Suprapubic skin (tissue), 4 donors: Measurements from ENCODE around the gene KIAA1217.

Experiments used
- EP300 ChIP-seq: sonication (generic); formaldehyde crosslinking; IDR thresholded peaks from one replicate; pipeline ENCODE4 v1.6.1; 2017; ENCODE audit warnings: antibody characterized with exemption
- POLR2A ChIP-seq, 2 donors: fragments of 450-650 bp; IDR thresholded peaks; one replicate each; pipeline ENCODE4 v1.6.1; 2017; ENCODE audit warnings: antibody characterized with exemption in 2 of 2, mild to moderate bottlenecking in 2 of 2, moderate library complexity in 2 of 2
- POLR2AphosphoS5 ChIP-seq, 3 donors: sonication (generic); formaldehyde crosslinking; IDR thresholded peaks; one replicate each; pipeline ENCODE4 v1.6.1; 2017; ENCODE audit warnings: antibody characterized with exemption in 3 of 3
- TF ChIP-seq, protein P1 (sequence below), 2 donors: fragments of 200-600 bp in 1 of 2; fragments of 450-650 bp in 1 of 2; sonication (generic) in 1 of 2; IDR thresholded peaks; one replicate each; pipeline ENCODE4 v1.5.1; 2016 to 2019; ENCODE audit warnings: antibody characterized with exemption in 2 of 2, mild to moderate bottlenecking in 1 of 2, moderate library complexity in 1 of 2

DNA sequence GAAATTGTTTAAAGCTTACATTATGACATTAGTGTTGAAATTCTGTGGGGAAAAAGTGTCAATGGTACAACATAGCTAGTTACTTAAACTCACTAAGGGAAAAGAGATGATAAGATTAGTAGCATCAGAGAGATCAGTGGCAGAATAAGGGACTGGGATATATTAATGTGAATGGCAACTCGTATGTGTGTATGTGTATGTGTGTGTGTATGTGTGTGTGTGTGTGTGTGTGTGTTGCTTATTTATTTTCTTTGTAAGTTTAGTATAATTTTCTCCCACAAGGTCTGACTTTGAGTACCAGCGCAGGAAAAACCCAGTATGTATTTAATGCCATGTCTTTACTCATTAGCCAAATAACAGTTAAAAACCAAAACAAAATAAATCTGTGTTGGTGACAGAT, 258.7 kb downstream of the KIAA1217 start:
- no peak for TF ChIP-seq POLR2A (IDR thresholded peaks at IDR 0.05)
- TF ChIP-seq, protein P1, sequence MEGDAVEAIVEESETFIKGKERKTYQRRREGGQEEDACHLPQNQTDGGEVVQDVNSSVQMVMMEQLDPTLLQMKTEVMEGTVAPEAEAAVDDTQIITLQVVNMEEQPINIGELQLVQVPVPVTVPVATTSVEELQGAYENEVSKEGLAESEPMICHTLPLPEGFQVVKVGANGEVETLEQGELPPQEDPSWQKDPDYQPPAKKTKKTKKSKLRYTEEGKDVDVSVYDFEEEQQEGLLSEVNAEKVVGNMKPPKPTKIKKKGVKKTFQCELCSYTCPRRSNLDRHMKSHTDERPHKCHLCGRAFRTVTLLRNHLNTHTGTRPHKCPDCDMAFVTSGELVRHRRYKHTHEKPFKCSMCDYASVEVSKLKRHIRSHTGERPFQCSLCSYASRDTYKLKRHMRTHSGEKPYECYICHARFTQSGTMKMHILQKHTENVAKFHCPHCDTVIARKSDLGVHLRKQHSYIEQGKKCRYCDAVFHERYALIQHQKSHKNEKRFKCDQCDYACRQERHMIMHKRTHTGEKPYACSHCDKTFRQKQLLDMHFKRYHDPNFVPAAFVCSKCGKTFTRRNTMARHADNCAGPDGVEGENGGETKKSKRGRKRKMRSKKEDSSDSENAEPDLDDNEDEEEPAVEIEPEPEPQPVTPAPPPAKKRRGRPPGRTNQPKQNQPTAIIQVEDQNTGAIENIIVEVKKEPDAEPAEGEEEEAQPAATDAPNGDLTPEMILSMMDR (IDR thresholded peaks at IDR 0.05), result no peak
- TF ChIP-seq POLR2AphosphoS5 (IDR thresholded peaks at IDR 0.05), result no peak
- no peak for TF ChIP-seq EP300
